AG10803 (cell line): ENCODE data around the gene FTO.

Experiments used
- DNase-seq: peaks from one replicate; pipeline ENCODE4 v3.0.0; 2010; ENCODE audit warnings: low read depth
- H3K4me3 ChIP-seq: 2 replicates; pipeline ENCODE4 v1.5.1; 2011; ENCODE audit warnings: mild to moderate bottlenecking, low read length, control low read depth
- CTCF ChIP-seq: conservative IDR thresholded peaks from 2 replicates; pipeline ENCODE4 v1.5.1; 2011; ENCODE audit warnings: mild to moderate bottlenecking, low read length, control low read depth, inconsistent platforms

FTO gene

GRCh38 chr16:53703590-53704444 is at the start of gene FTO, which contains the start of gene RPGRIP1L:
TSS of gene FTO (plus strand) at chr16:53704156.
TSS of gene RPGRIP1L (minus strand) at chr16:53703859. CDS start at chr16:53700723, 3,136 bp downstream.
- peak; percentile 99 for DNase-seq
- peak within 1 kb of the TSS; percentile 91 for H3K4me3 ChIP-seq
- no peak; the same call in 1 of the 2 replicates for TF ChIP-seq CTCF

- no peak overlapping the region for H3K4me3 ChIP-seq
- peak; percentile 62 for DNase-seq
- no peak for TF ChIP-seq CTCF
Observed at GRCh38 chr16:53654946-53655345, 49.0 kb upstream of the FTO start.

- no peak for DNase-seq
- H3K4me3 ChIP-seq, result no peak overlapping the region
- no peak for TF ChIP-seq CTCF
Observed at GRCh38 chr16:53662072-53662471, 41.9 kb upstream of the FTO start.

- no peak for TF ChIP-seq CTCF
- DNase-seq, result peak; percentile 100
Observed at GRCh38 chr16:53664724-53665345, 39.1 kb upstream of the FTO start.

GRCh38 chr16:53666786-53667415 is 37.1 kb upstream of the FTO start:
- no peak for TF ChIP-seq CTCF
- H3K4me3 ChIP-seq, result no peak overlapping the region
- peak; percentile 86 for DNase-seq

More at GRCh38 chr16:53664724-53665345, 39.1 kb upstream of the FTO start:
- peak overlapping the region; percentile 42 for H3K4me3 ChIP-seq

- no peak for TF ChIP-seq CTCF
- H3K4me3 ChIP-seq, result no peak overlapping the region
- DNase-seq, result no peak
Observed at GRCh38 chr16:53668869-53669268, 35.1 kb upstream of the FTO start.
